Measurements from ENCODE around the gene SPTLC1.

GRCh38 chr9:92095236-92095635 is 20.0 kb downstream of the SPTLC1 start:
- TF ChIP-seq REST (IDR thresholded peaks at IDR 0.05; ENCODE audit: insufficient replicate concordance, low read depth) (no peak), POLR2AphosphoS5 (IDR thresholded peaks at IDR 0.05; ENCODE audit: low read depth) (no peak), CTCF (IDR thresholded peaks at IDR 0.05; ENCODE audit: insufficient read depth, low read length) (no peak), GABPA (IDR thresholded peaks at IDR 0.05; ENCODE audit: low read depth) (no peak)

Data from HL-60 (cell line).